C4-2B (cell line): ENCODE results near the gene CEP290.

Source experiments
- CTCF ChIP-seq: fragments of 450-650 bp; conservative IDR thresholded peaks from 2 replicates; pipeline ENCODE4 v1.5.1; 2017; ENCODE audit warnings: mild to moderate bottlenecking
- ZFX ChIP-seq: fragments of 450-650 bp; IDR thresholded peaks from 2 replicates; pipeline ENCODE4 v1.6.1; 2017

- TF ChIP-seq CTCF (no peak), ZFX (no peak)
Observed at GRCh38 chr12:88011755-88012154, 130.1 kb downstream of the CEP290 start.
